Stomach (tissue), 4 donors: ENCODE data around the gene MEG3.

Experiments
- EP300 ChIP-seq: sonication (generic); formaldehyde crosslinking; IDR thresholded peaks from one replicate; pipeline ENCODE4 v1.6.1; 2017; ENCODE audit warnings: antibody characterized with exemption
- POLR2A ChIP-seq, 4 donors: fragments of 450-650 bp; IDR thresholded peaks; one replicate each; pipeline ENCODE4 v1.6.1; 2016; ENCODE audit warnings: antibody characterized with exemption in 4 of 4, control low read depth in 2 of 4, mild to moderate bottlenecking in 1 of 4, moderate library complexity in 1 of 4
- POLR2AphosphoS5 ChIP-seq, 3 donors: sonication (generic); formaldehyde crosslinking; IDR thresholded peaks; one replicate each; pipeline ENCODE4 v1.6.1; 2016; ENCODE audit warnings: antibody characterized with exemption in 3 of 3
- TF ChIP-seq, protein P1 (sequence below), 7 experiments: fragments of 450-650 bp in 4 of 7; fragments of 200-600 bp in 3 of 7; sonication (generic) in 3 of 7; IDR thresholded peaks; one replicate each; pipeline ENCODE4 v1.5.1; 2016 to 2019; ENCODE audit warnings: antibody characterized with exemption in 7 of 7, control low read depth in 2 of 7, mild to moderate bottlenecking in 1 of 7

DNA sequence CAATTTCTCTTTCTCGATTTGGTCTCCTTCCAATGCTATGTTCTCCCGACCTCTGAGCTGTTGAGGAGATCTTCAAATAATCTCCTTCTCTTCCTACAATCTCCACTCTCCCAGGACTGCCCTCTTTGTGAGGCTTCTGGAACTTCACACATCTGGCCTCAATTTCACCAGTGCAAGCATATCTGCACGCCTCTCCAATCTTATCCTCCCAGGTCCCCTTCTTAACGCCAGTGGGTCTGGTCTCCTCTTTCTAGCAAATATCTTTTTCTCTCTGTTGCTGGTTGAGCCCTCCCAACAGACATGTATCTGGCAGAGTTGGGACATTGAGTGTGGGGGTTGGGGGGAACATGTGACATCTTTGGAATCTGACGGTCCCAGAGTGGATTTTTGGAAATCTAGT, 59.7 kb downstream of the MEG3 start:
- no peak for TF ChIP-seq POLR2A (IDR thresholded peaks at IDR 0.05)
- TF ChIP-seq, protein P1, sequence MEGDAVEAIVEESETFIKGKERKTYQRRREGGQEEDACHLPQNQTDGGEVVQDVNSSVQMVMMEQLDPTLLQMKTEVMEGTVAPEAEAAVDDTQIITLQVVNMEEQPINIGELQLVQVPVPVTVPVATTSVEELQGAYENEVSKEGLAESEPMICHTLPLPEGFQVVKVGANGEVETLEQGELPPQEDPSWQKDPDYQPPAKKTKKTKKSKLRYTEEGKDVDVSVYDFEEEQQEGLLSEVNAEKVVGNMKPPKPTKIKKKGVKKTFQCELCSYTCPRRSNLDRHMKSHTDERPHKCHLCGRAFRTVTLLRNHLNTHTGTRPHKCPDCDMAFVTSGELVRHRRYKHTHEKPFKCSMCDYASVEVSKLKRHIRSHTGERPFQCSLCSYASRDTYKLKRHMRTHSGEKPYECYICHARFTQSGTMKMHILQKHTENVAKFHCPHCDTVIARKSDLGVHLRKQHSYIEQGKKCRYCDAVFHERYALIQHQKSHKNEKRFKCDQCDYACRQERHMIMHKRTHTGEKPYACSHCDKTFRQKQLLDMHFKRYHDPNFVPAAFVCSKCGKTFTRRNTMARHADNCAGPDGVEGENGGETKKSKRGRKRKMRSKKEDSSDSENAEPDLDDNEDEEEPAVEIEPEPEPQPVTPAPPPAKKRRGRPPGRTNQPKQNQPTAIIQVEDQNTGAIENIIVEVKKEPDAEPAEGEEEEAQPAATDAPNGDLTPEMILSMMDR (IDR thresholded peaks at IDR 0.05), result no peak
- TF ChIP-seq EP300, result no peak
- no peak for TF ChIP-seq POLR2AphosphoS5 (IDR thresholded peaks at IDR 0.05)
